CD4-positive, alpha-beta T cell treated with Interleukin-4 for 4 hours (primary cell): ENCODE measurements around the gene KRT12.
A peak's percentile ranks its signal among the peaks of the same experiment; 100 is the strongest.

Experiments used
- DNase-seq: peaks from one replicate; pipeline ENCODE4 v3.0.0-alpha.2; 2020

The KRT12 gene

GRCh38 chr17:40866838-40867237 lies at the start of gene KRT12:
Gene KRT12 (minus strand): TSS chr17:40867223. CDS start chr17:40867186, 37 bp downstream.
- DNase-seq, result no peak

GRCh38 chr17:40916366-40916765 lies 49.3 kb upstream of the KRT12 start:
- no peak for DNase-seq

GRCh38 chr17:40915721-40916256 lies 48.8 kb upstream of the KRT12 start:
- DNase-seq, result no peak

GRCh38 chr17:40915199-40915661 lies 48.2 kb upstream of the KRT12 start:
- no peak for DNase-seq

GRCh38 chr17:40914075-40914855 lies 47.2 kb upstream of the KRT12 start:
- no peak for DNase-seq

- DNase-seq, result no peak
Observed at GRCh38 chr17:40912486-40913210, 45.6 kb upstream of the KRT12 start.

GRCh38 chr17:40910441-40910841 lies 43.4 kb upstream of the KRT12 start:
- no peak for DNase-seq

- no peak for DNase-seq
Observed at GRCh38 chr17:40909755-40910154, 42.7 kb upstream of the KRT12 start.

- DNase-seq, result peak; percentile 76
Observed at GRCh38 chr17:40909351-40909750, 42.3 kb upstream of the KRT12 start.

GRCh38 chr17:40906613-40907012 lies 39.6 kb upstream of the KRT12 start:
- DNase-seq, result no peak

GRCh38 chr17:40905370-40905769 lies 38.3 kb upstream of the KRT12 start:
- no peak for DNase-seq

- no peak for DNase-seq
Observed at GRCh38 chr17:40903129-40903847, 36.3 kb upstream of the KRT12 start.

GRCh38 chr17:40902498-40902897 lies 35.5 kb upstream of the KRT12 start:
- no peak for DNase-seq

GRCh38 chr17:40901981-40902474 lies 35.0 kb upstream of the KRT12 start:
- DNase-seq, result no peak

- DNase-seq, result no peak
Observed at GRCh38 chr17:40900809-40901356, 33.9 kb upstream of the KRT12 start.

GRCh38 chr17:40896916-40897455 lies 30.0 kb upstream of the KRT12 start:
- DNase-seq, result no peak

- no peak for DNase-seq
Observed at GRCh38 chr17:40895106-40895730, 28.2 kb upstream of the KRT12 start.

- DNase-seq, result no peak
Observed at GRCh38 chr17:40888196-40888720, 21.2 kb upstream of the KRT12 start.

- no peak for DNase-seq
Observed at GRCh38 chr17:40886090-40886489, 19.1 kb upstream of the KRT12 start.

- DNase-seq, result no peak
Observed at GRCh38 chr17:40884708-40885512, 17.9 kb upstream of the KRT12 start, which contains the start of gene KRT20. Gene KRT20 (minus strand): TSS chr17:40885242. CDS start chr17:40885185, 57 bp downstream.
